HepG2 (cell line): ENCODE data around the gene NECTIN2. TPM values are rescaled to one million over a fixed set of nuclear protein-coding genes. Genes with fewer than 3 reads are reported as not detected.

Source experiments
- CSRNP1 ChIP-seq: sonication (generic); formaldehyde crosslinking; IDR thresholded peaks from 2 replicates; pipeline ENCODE4 v1.8.1; 2023; ENCODE audit warnings: mild to moderate bottlenecking, missing genetic modification reagents
- HMG20A ChIP-seq: IDR thresholded peaks from 2 replicates; pipeline ENCODE4 v1.6.1; 2016; ENCODE audit warnings: borderline replicate concordance
- MED13 ChIP-seq: sonication (generic); formaldehyde crosslinking; IDR thresholded peaks from 2 replicates; pipeline ENCODE4 v1.5.0; 2020; ENCODE audit warnings: missing genetic modification reagents
- MED8 ChIP-seq: sonication (generic); formaldehyde crosslinking; IDR thresholded peaks from 2 replicates; pipeline ENCODE4 v1.8.1; 2023; ENCODE audit warnings: mild to moderate bottlenecking, missing genetic modification reagents; ENCODE audit not compliant: insufficient replicate concordance
- MLLT10 ChIP-seq: sonication (generic); formaldehyde crosslinking; IDR thresholded peaks from 2 replicates; pipeline ENCODE4 v1.4.0; 2020; ENCODE audit warnings: missing genetic modification reagents
- MTERF4 ChIP-seq: sonication (generic); formaldehyde crosslinking; IDR thresholded peaks from 2 replicates; pipeline ENCODE4 v1.8.0; 2023; ENCODE audit warnings: mild to moderate bottlenecking, missing genetic modification reagents
- MZF1 ChIP-seq: sonication (generic); formaldehyde crosslinking; IDR thresholded peaks from 2 replicates; pipeline ENCODE4 v1.8.1; 2023; ENCODE audit warnings: mild to moderate bottlenecking, missing genetic modification reagents, borderline replicate concordance
- NCOA2 ChIP-seq: sonication (generic); formaldehyde crosslinking; IDR thresholded peaks from 2 replicates; pipeline ENCODE4 v1.8.0; 2022; ENCODE audit warnings: inconsistent platforms
- POLR2A ChIP-seq, 2 experiments: IDR thresholded peaks; 2 replicates each; pipeline ENCODE4 v1.6.1; 2011; ENCODE audit warnings: low read depth in 2 of 2, low read length in 2 of 2, mild to moderate bottlenecking in 1 of 2, moderate library complexity in 1 of 2; ENCODE audit not compliant: insufficient read depth in 1 of 2
- RXRB ChIP-seq: IDR thresholded peaks from 2 replicates; pipeline ENCODE4 v1.6.1; 2016; ENCODE audit warnings: borderline replicate concordance, missing genetic modification reagents, missing compliant biosample characterization
- SKI ChIP-seq: fragments of 450-650 bp; IDR thresholded peaks from one replicate; pipeline ENCODE4 v1.6.1; 2018; ENCODE audit warnings: mild to moderate bottlenecking; ENCODE audit not compliant: partially characterized antibody
- SMYD3 ChIP-seq: sonication (generic); formaldehyde crosslinking; IDR thresholded peaks from 2 replicates; pipeline ENCODE4 v1.8.1; 2023; ENCODE audit warnings: mild to moderate bottlenecking, missing genetic modification reagents
- ZFP62 ChIP-seq: sonication (generic); formaldehyde crosslinking; IDR thresholded peaks from 2 replicates; pipeline ENCODE4 v1.4.0; 2020; ENCODE audit warnings: missing genetic modification reagents
- ZFY ChIP-seq: sonication (generic); formaldehyde crosslinking; IDR thresholded peaks from 2 replicates; pipeline ENCODE4 v1.4.0; 2020; ENCODE audit warnings: missing genetic modification reagents
- ZIK1 ChIP-seq: sonication (generic); formaldehyde crosslinking; IDR thresholded peaks from 2 replicates; pipeline ENCODE4 v1.5.0; 2020; ENCODE audit warnings: mild to moderate bottlenecking, low read depth, missing genetic modification reagents, borderline replicate concordance
- ZMYM3 ChIP-seq: sonication (generic); formaldehyde crosslinking; IDR thresholded peaks from 2 replicates; pipeline ENCODE4 v1.5.1; 2020; ENCODE audit warnings: mild to moderate bottlenecking, missing genetic modification reagents
- ZNF501 ChIP-seq: sonication (generic); formaldehyde crosslinking; IDR thresholded peaks from 2 replicates; pipeline ENCODE4 v1.5.1; 2020; ENCODE audit warnings: mild to moderate bottlenecking, moderate library complexity, missing genetic modification reagents
- ZNF605 ChIP-seq: sonication (generic); formaldehyde crosslinking; IDR thresholded peaks from 2 replicates; pipeline ENCODE4 v1.8.0; 2022; ENCODE audit warnings: mild to moderate bottlenecking, missing genetic modification reagents
- ZNF614 ChIP-seq: IDR thresholded peaks from 2 replicates; pipeline ENCODE4 v1.6.1; 2018; ENCODE audit warnings: missing biosample characterization, missing genetic modification reagents, inconsistent platforms, borderline replicate concordance
- ZNF691 ChIP-seq: sonication (generic); formaldehyde crosslinking; IDR thresholded peaks from 2 replicates; pipeline ENCODE4 v1.4.0; 2020; ENCODE audit warnings: missing genetic modification reagents, low read depth, mild to moderate bottlenecking, borderline replicate concordance
- ZNF790 ChIP-seq: sonication (generic); formaldehyde crosslinking; IDR thresholded peaks from 2 replicates; pipeline ENCODE4 v1.8.0; 2022; ENCODE audit warnings: missing genetic modification reagents, mild to moderate bottlenecking, borderline replicate concordance
- ZNF83 ChIP-seq: sonication (generic); formaldehyde crosslinking; IDR thresholded peaks from 2 replicates; pipeline ENCODE4 v1.4.0; 2020; ENCODE audit warnings: missing genetic modification reagents, mild to moderate bottlenecking, borderline replicate concordance
- polyA plus RNA-seq, 8 experiments: library from polyadenylated mRNA; depleted of rRNA in 3 of 8; stranded (reverse) in 7 of 8; unstranded in 1 of 8; fragments of >200 nt; fragmentation: Illumina TruSeq in 4 of 8; extraction: Trizol in 4 of 8; gene quantifications; 2 replicates each; pipeline versions ENCODE4 v1.2.1 to v1.2.3, GENCODE V29; 2011 to 2016; ENCODE audit warnings: low read depth in 4 of 8, missing spikeins in 1 of 8, mixed read lengths in 1 of 8; ENCODE audit not compliant: insufficient read depth in 1 of 8
- total RNA-seq, 5 experiments: library from RNA; depleted of rRNA; stranded (reverse); fragments of >200 nt; fragmentation: Illumina TruSeq; extraction: Trizol; gene quantifications; 2 replicates each; pipeline ENCODE4 v1.2.3, GENCODE V29; 2016; ENCODE audit warnings: low read depth in 1 of 5

Gene NECTIN2
- total and polyA plus RNA-seq, 2 of the 13 experiments (the other 11 are each of a cell fraction or from before 2014, with no cell fraction given), result 75.4 to 114 TPM

GRCh38 chr19:44807652-44808462, 38.2 kb upstream of the NECTIN2 start (continued):
- TF ChIP-seq MED8, result no peak
- 0 out of 2 replicates have a peak, but pooled peaks have one; percentile 29 for TF ChIP-seq ZNF605 (CRISPR knock-in tag)
- TF ChIP-seq ZNF614, result 0 out of 2 replicates have a peak, but pooled peaks have one; percentile 58
- peak; percentile 43 for TF ChIP-seq NCOA2 (CRISPR knock-in tag)
- no peak for TF ChIP-seq MLLT10 (CRISPR knock-in tag)
- peak; percentile 67; the same call in 1 of the 2 replicates for TF ChIP-seq ZNF691
- no peak for TF ChIP-seq ZFP62
- 0 out of 2 replicates have a peak, but pooled peaks have one; percentile 62 for TF ChIP-seq MED13
- TF ChIP-seq SKI, result no peak
- TF ChIP-seq HMG20A (CRISPR knock-in tag), result no peak
- TF ChIP-seq ZFY (CRISPR knock-in tag), result 0 out of 2 replicates have a peak, but pooled peaks have one; percentile 24
- TF ChIP-seq ZIK1 (CRISPR knock-in tag), result no peak
- peak; percentile 21; the same call in 1 of the 2 replicates for TF ChIP-seq ZNF501 (CRISPR knock-in tag)
- TF ChIP-seq RXRB (CRISPR knock-in tag), result peak; percentile 75
- peak; percentile 84 for TF ChIP-seq CSRNP1 (CRISPR knock-in tag)
- TF ChIP-seq MTERF4 (CRISPR knock-in tag), result 0 out of 2 replicates have a peak, but pooled peaks have one; percentile 43
- TF ChIP-seq POLR2A (IDR thresholded peaks at IDR 0.05; ENCODE audit: insufficient read depth in 1 of 2, low read depth in 2 of 2, low read length in 2 of 2), result peak in 1 of 2 experiments; percentile 24; a peak in 1 of 4 replicates
- peak; percentile 89; the same call in 1 of the 2 replicates for TF ChIP-seq MZF1 (CRISPR knock-in tag)
- TF ChIP-seq ZNF790 (CRISPR knock-in tag), result no peak
- TF ChIP-seq ZNF83 (CRISPR knock-in tag), result 0 out of 2 replicates have a peak, but pooled peaks have one; percentile 42
- TF ChIP-seq ZMYM3 (CRISPR knock-in tag), result peak; percentile 63; the same call in 1 of the 2 replicates
- 0 out of 2 replicates have a peak, but pooled peaks have one; percentile 52 for TF ChIP-seq SMYD3 (CRISPR knock-in tag)
